Suprapubic skin (tissue), 4 donors: ENCODE measurements around the gene NKAIN2. TPM values are rescaled to one million over a fixed set of nuclear protein-coding genes. Genes with fewer than 3 reads are reported as not detected.

Experiments used
- DNase-seq, 2 donors: peaks; one replicate each; pipeline ENCODE4 v3.0.0-alpha.2; 2019; ENCODE audit warnings: low spot score in 2 of 2
- H3K27ac ChIP-seq: fragments of 200-600 bp; sonication (generic); one replicate; pipeline ENCODE4 v1.5.1; 2019
- H3K27me3 ChIP-seq: fragments of 200-600 bp; sonication (generic); one replicate; pipeline ENCODE4 v1.5.1; 2019
- H3K36me3 ChIP-seq: fragments of 200-600 bp; sonication (generic); one replicate; pipeline ENCODE4 v1.5.1; 2019
- H3K4me1 ChIP-seq: fragments of 200-600 bp; sonication (generic); one replicate; pipeline ENCODE4 v1.5.1; 2019
- H3K4me3 ChIP-seq: fragments of 200-600 bp; sonication (generic); one replicate; pipeline ENCODE4 v1.5.1; 2019; ENCODE audit warnings: mild to moderate bottlenecking
- H3K9me3 ChIP-seq: fragments of 200-600 bp; sonication (generic); one replicate; pipeline ENCODE4 v1.5.1; 2019
- EP300 ChIP-seq: sonication (generic); formaldehyde crosslinking; IDR thresholded peaks from one replicate; pipeline ENCODE4 v1.6.1; 2017; ENCODE audit warnings: antibody characterized with exemption
- POLR2A ChIP-seq, 2 donors: fragments of 450-650 bp; IDR thresholded peaks; one replicate each; pipeline ENCODE4 v1.6.1; 2017; ENCODE audit warnings: antibody characterized with exemption in 2 of 2, mild to moderate bottlenecking in 2 of 2, moderate library complexity in 2 of 2
- POLR2AphosphoS5 ChIP-seq, 3 donors: sonication (generic); formaldehyde crosslinking; IDR thresholded peaks; one replicate each; pipeline ENCODE4 v1.6.1; 2017; ENCODE audit warnings: antibody characterized with exemption in 3 of 3
- WGBS: methylation state at CpG from one replicate; pipeline ENCODE4 v1.1.5; 2018; 5-methylcytosine and 5-hydroxymethylcytosine counted together
- total RNA-seq, 4 donors: library from RNA; depleted of rRNA; stranded (reverse); fragments of >200 nt; gene quantifications; one replicate each; pipeline ENCODE4 v1.1.0, GENCODE V29; 2016
- TF ChIP-seq, protein P1 (sequence below), 2 donors: fragments of 200-600 bp in 1 of 2; fragments of 450-650 bp in 1 of 2; sonication (generic) in 1 of 2; IDR thresholded peaks; one replicate each; pipeline ENCODE4 v1.5.1; 2016 to 2019; ENCODE audit warnings: antibody characterized with exemption in 2 of 2, mild to moderate bottlenecking in 1 of 2, moderate library complexity in 1 of 2

Gene NKAIN2
- total RNA-seq, 4 donors from 2014 or later: 0.40 TPM; not detected in 3

DNA sequence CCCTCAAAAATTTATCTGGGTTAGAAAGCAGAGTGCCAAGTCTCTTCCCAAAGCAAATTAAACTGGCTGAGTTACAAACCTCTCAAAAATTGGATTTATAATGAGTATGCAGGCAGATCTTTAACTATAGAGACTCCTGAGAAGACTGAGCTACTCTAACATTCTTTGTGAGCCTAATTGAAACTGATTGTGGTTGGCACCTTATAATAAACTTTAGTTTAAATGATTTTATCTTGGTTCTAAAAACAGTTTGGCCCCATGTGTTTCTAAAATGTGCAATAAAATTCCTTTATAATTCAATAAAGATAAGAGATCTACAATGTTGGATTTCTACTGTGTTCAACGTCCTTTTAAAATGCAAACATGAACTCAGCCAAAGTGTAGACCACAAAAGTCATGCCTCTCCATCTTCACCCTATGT lies 678.4 kb downstream of the NKAIN2 start:
- Histone ChIP-seq H3K4me3 (no peak overlapping the region), H3K9me3 (no peaks in the 10 kb centered on the region), H3K36me3 (no peaks in the 10 kb centered on the region), H3K4me1 (no peaks in the 10 kb centered on the region), H3K27ac (no peak overlapping the region), H3K27me3 (no peaks in the 10 kb centered on the region)
- WGBS: 20% methylated on average over 1 of the region's 1 CpG
- TF ChIP-seq POLR2A (IDR thresholded peaks at IDR 0.05): no peak
- DNase-seq: no peak

GRCh38 chr6:124487623-124488431 lies 684.2 kb downstream of the NKAIN2 start:
- H3K4me3 ChIP-seq: no peak overlapping the region
- H3K9me3 ChIP-seq: no peaks in the 10 kb centered on the region
- H3K27me3 ChIP-seq: no peaks in the 10 kb centered on the region
- no peak overlapping the region for H3K27ac ChIP-seq
- H3K36me3 ChIP-seq: no peaks in the 10 kb centered on the region
- H3K4me1 ChIP-seq: no peaks in the 10 kb centered on the region
- WGBS: 79% methylated on average over 4 of the region's 4 CpGs
- DNase-seq: no peak
- TF ChIP-seq POLR2AphosphoS5 (IDR thresholded peaks at IDR 0.05) (no peak), EP300 (no peak), POLR2A (IDR thresholded peaks at IDR 0.05) (no peak)
- TF ChIP-seq, protein P1, sequence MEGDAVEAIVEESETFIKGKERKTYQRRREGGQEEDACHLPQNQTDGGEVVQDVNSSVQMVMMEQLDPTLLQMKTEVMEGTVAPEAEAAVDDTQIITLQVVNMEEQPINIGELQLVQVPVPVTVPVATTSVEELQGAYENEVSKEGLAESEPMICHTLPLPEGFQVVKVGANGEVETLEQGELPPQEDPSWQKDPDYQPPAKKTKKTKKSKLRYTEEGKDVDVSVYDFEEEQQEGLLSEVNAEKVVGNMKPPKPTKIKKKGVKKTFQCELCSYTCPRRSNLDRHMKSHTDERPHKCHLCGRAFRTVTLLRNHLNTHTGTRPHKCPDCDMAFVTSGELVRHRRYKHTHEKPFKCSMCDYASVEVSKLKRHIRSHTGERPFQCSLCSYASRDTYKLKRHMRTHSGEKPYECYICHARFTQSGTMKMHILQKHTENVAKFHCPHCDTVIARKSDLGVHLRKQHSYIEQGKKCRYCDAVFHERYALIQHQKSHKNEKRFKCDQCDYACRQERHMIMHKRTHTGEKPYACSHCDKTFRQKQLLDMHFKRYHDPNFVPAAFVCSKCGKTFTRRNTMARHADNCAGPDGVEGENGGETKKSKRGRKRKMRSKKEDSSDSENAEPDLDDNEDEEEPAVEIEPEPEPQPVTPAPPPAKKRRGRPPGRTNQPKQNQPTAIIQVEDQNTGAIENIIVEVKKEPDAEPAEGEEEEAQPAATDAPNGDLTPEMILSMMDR (IDR thresholded peaks at IDR 0.05): no peak

- H3K36me3 ChIP-seq: no peaks in the 10 kb centered on the region
- TF ChIP-seq POLR2AphosphoS5 (IDR thresholded peaks at IDR 0.05) (no peak), POLR2A (IDR thresholded peaks at IDR 0.05) (no peak), EP300 (no peak)
- TF ChIP-seq, protein P1 (IDR thresholded peaks at IDR 0.05): no peak
- H3K27ac ChIP-seq: no peak overlapping the region
- H3K4me1 ChIP-seq: no peaks in the 10 kb centered on the region
- no peak overlapping the region for H3K4me3 ChIP-seq
- no peaks in the 10 kb centered on the region for H3K27me3 ChIP-seq
- 27% methylated on average over 1 of the region's 1 CpG for WGBS
- no peaks in the 10 kb centered on the region for H3K9me3 ChIP-seq
- DNase-seq: no peak
Measured at GRCh38 chr6:124490122-124490521, 686.5 kb downstream of the NKAIN2 start.

GRCh38 chr6:124493259-124493658 lies 689.6 kb downstream of the NKAIN2 start:
- Histone ChIP-seq H3K4me3 (no peak overlapping the region), H3K27ac (no peak overlapping the region), H3K9me3 (no peaks in the 10 kb centered on the region), H3K27me3 (no peaks in the 10 kb centered on the region), H3K36me3 (no peaks in the 10 kb centered on the region), H3K4me1 (no peaks in the 10 kb centered on the region)
- no peak for DNase-seq
- TF ChIP-seq EP300 (no peak), POLR2AphosphoS5 (IDR thresholded peaks at IDR 0.05) (no peak), POLR2A (IDR thresholded peaks at IDR 0.05) (no peak)
- TF ChIP-seq, protein P1 (IDR thresholded peaks at IDR 0.05): no peak
- WGBS: 55% methylated on average over 1 of the region's 1 CpG

DNA sequence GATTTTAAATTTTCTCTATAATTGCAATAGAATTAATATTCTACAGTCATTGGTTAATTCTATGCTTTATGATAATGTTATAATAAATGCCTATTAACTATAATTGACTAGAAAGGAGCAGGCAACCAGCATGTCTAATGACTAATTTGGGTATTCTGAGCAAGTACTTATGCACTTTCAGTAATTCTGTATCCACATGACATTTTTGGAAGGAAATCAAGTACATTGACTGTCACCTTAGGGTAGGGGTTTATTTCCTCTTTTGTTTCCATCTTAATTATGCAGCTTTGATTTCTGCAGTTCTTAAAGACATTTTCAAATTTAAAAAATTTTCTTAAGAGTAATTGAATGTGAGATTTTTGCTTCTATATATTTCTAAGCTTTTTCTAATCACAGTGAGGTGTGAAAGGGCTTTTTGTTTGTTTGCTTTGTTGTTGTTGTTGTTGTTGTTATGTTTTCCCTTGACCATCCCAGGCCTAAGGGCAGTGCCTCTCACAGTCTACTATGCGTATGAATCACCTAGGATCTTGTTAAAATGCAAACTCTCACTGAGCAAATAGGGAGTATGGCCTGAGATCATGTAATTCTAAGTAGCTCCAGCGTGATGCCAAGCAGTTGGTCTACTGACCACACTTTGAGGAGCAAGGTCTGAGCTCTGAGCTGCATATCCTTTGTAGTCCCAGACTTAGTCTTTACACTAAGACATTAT lies 691.4 kb downstream of the NKAIN2 start:
- Histone ChIP-seq H3K4me3 (no peak overlapping the region), H3K9me3 (no peaks in the 10 kb centered on the region), H3K27me3 (no peaks in the 10 kb centered on the region), H3K36me3 (no peaks in the 10 kb centered on the region), H3K4me1 (no peaks in the 10 kb centered on the region), H3K27ac (no peak overlapping the region)
- TF ChIP-seq EP300 (no peak), POLR2A (IDR thresholded peaks at IDR 0.05) (no peak), POLR2AphosphoS5 (IDR thresholded peaks at IDR 0.05) (no peak)
- TF ChIP-seq, protein P1 (IDR thresholded peaks at IDR 0.05): no peak
- no peak for DNase-seq
- 73% methylated on average over 2 of the region's 2 CpGs for WGBS
